ENCODE data around the gene FAM120A.
"Not testable (repeated sequence)": the region's sequence is repeated elsewhere in the genome, so short reads cannot be mapped to it uniquely, and the experiment has no call there.

Gene FAM120A

GRCh38 chr9:93431539-93432105 is 19.9 kb upstream of the FAM120A start:
- Histone ChIP-seq H3K9me3 (ENCODE audit: control insufficient read depth, insufficient read depth, low read length) (no peaks in the 10 kb centered on the region), H3K4me1 (ENCODE audit: control insufficient read depth, insufficient read depth, low read length) (peaks cover 6% of the 10 kb centered on the region; the same call in 1 of the 2 replicates), H3K27me3 (ENCODE audit: control insufficient read depth, insufficient read depth, low read length) (no peaks in the 10 kb centered on the region), H3K36me3 (ENCODE audit: control insufficient read depth, insufficient read depth, low read length) (no peaks in the 10 kb centered on the region), H3K9ac (ENCODE audit: low read depth, low read length) (no peak overlapping the region), H3K27ac (ENCODE audit: low read depth, low read length) (no peak overlapping the region), H3K4me3 (ENCODE audit: low read depth, low read length) (no peak overlapping the region)

GRCh38 chr9:93432964-93433363 is 18.5 kb upstream of the FAM120A start:
- H3K9ac ChIP-seq (ENCODE audit: low read depth, low read length) = no peak overlapping the region

GRCh38 chr9:93434056-93434455 is 17.4 kb upstream of the FAM120A start:
- Histone ChIP-seq H3K27ac (ENCODE audit: low read depth, low read length) (no peak overlapping the region), H3K27me3 (ENCODE audit: control insufficient read depth, insufficient read depth, low read length) (no peaks in the 10 kb centered on the region), H3K36me3 (ENCODE audit: control insufficient read depth, insufficient read depth, low read length) (no peaks in the 10 kb centered on the region), H3K4me1 (ENCODE audit: control insufficient read depth, insufficient read depth, low read length) (peaks cover 6% of the 10 kb centered on the region; the same call in 1 of the 2 replicates), H3K9ac (ENCODE audit: low read depth, low read length) (no peak overlapping the region), H3K4me3 (ENCODE audit: low read depth, low read length) (no peak overlapping the region), H3K9me3 (ENCODE audit: control insufficient read depth, insufficient read depth, low read length) (no peaks in the 10 kb centered on the region)

More at GRCh38 chr9:93432964-93433363, 18.5 kb upstream of the FAM120A start:
- no peak overlapping the region for H3K27ac ChIP-seq (ENCODE audit: low read depth, low read length)
- H3K4me1 ChIP-seq (ENCODE audit: control insufficient read depth, insufficient read depth, low read length) = peaks cover 6% of the 10 kb centered on the region; the same call in 1 of the 2 replicates
- H3K9me3 ChIP-seq (ENCODE audit: control insufficient read depth, insufficient read depth, low read length) = no peaks in the 10 kb centered on the region
- no peak overlapping the region for H3K4me3 ChIP-seq (ENCODE audit: low read depth, low read length)
- H3K27me3 ChIP-seq (ENCODE audit: control insufficient read depth, insufficient read depth, low read length) = no peaks in the 10 kb centered on the region
- no peaks in the 10 kb centered on the region for H3K36me3 ChIP-seq (ENCODE audit: control insufficient read depth, insufficient read depth, low read length)

- Histone ChIP-seq H3K27ac (ENCODE audit: low read depth, low read length) (no peak overlapping the region), H3K4me1 (ENCODE audit: control insufficient read depth, insufficient read depth, low read length) (peaks cover 6% of the 10 kb centered on the region; the same call in 1 of the 2 replicates), H3K36me3 (ENCODE audit: control insufficient read depth, insufficient read depth, low read length) (no peaks in the 10 kb centered on the region), H3K9ac (ENCODE audit: low read depth, low read length) (no peak overlapping the region), H3K4me3 (ENCODE audit: low read depth, low read length) (no peak overlapping the region), H3K27me3 (ENCODE audit: control insufficient read depth, insufficient read depth, low read length) (no peaks in the 10 kb centered on the region), H3K9me3 (ENCODE audit: control insufficient read depth, insufficient read depth, low read length) (no peaks in the 10 kb centered on the region)
Observed at GRCh38 chr9:93435386-93435785, 16.1 kb upstream of the FAM120A start.

- Histone ChIP-seq H3K27me3 (ENCODE audit: control insufficient read depth, insufficient read depth, low read length) (no peaks in the 10 kb centered on the region), H3K4me3 (ENCODE audit: low read depth, low read length) (no peak overlapping the region), H3K9me3 (ENCODE audit: control insufficient read depth, insufficient read depth, low read length) (no peaks in the 10 kb centered on the region), H3K27ac (ENCODE audit: low read depth, low read length) (no peak overlapping the region), H3K9ac (ENCODE audit: low read depth, low read length) (no peak overlapping the region), H3K4me1 (ENCODE audit: control insufficient read depth, insufficient read depth, low read length) (peaks cover 6% of the 10 kb centered on the region; the same call in 1 of the 2 replicates), H3K36me3 (ENCODE audit: control insufficient read depth, insufficient read depth, low read length) (no peaks in the 10 kb centered on the region)
Observed at GRCh38 chr9:93436218-93436617, 15.3 kb upstream of the FAM120A start.

- Histone ChIP-seq H3K9ac (ENCODE audit: low read depth, low read length) (no peak overlapping the region), H3K4me1 (ENCODE audit: control insufficient read depth, insufficient read depth, low read length) (peaks cover 6% of the 10 kb centered on the region; the same call in 1 of the 2 replicates)
Observed at GRCh38 chr9:93436655-93437407, 14.7 kb upstream of the FAM120A start.

GRCh38 chr9:93437996-93438395 is 13.5 kb upstream of the FAM120A start:
- Histone ChIP-seq H3K4me3 (ENCODE audit: low read depth, low read length) (no peak overlapping the region), H3K27ac (ENCODE audit: low read depth, low read length) (no peak overlapping the region), H3K9ac (ENCODE audit: low read depth, low read length) (no peak overlapping the region), H3K27me3 (ENCODE audit: control insufficient read depth, insufficient read depth, low read length) (no peaks in the 10 kb centered on the region), H3K36me3 (ENCODE audit: control insufficient read depth, insufficient read depth, low read length) (no peaks in the 10 kb centered on the region), H3K4me1 (ENCODE audit: control insufficient read depth, insufficient read depth, low read length) (peaks cover 6% of the 10 kb centered on the region; the same call in 1 of the 2 replicates), H3K9me3 (ENCODE audit: control insufficient read depth, insufficient read depth, low read length) (no peaks in the 10 kb centered on the region)

More at GRCh38 chr9:93436655-93437407, 14.7 kb upstream of the FAM120A start:
- Histone ChIP-seq H3K9me3 (ENCODE audit: control insufficient read depth, insufficient read depth, low read length) (no peaks in the 10 kb centered on the region), H3K36me3 (ENCODE audit: control insufficient read depth, insufficient read depth, low read length) (no peaks in the 10 kb centered on the region), H3K27me3 (ENCODE audit: control insufficient read depth, insufficient read depth, low read length) (no peaks in the 10 kb centered on the region), H3K27ac (ENCODE audit: low read depth, low read length) (no peak overlapping the region), H3K4me3 (ENCODE audit: low read depth, low read length) (no peak overlapping the region)

- H3K27me3 ChIP-seq (ENCODE audit: control insufficient read depth, insufficient read depth, low read length); H3K4me3 ChIP-seq (ENCODE audit: low read depth, low read length); H3K9ac ChIP-seq (ENCODE audit: low read depth, low read length); H3K4me1 ChIP-seq (ENCODE audit: control insufficient read depth, insufficient read depth, low read length); H3K27ac ChIP-seq (ENCODE audit: low read depth, low read length); H3K9me3 ChIP-seq (ENCODE audit: control insufficient read depth, insufficient read depth, low read length); H3K36me3 ChIP-seq (ENCODE audit: control insufficient read depth, insufficient read depth, low read length): not testable (repeated sequence)
Observed at GRCh38 chr9:93439301-93439700, 12.2 kb upstream of the FAM120A start.

GRCh38 chr9:93440896-93441580 is 10.4 kb upstream of the FAM120A start:
- no peaks in the 10 kb centered on the region for H3K4me1 ChIP-seq (ENCODE audit: control insufficient read depth, insufficient read depth, low read length)
- peaks cover 5% of the 10 kb centered on the region; the same call in 1 of the 2 replicates for H3K36me3 ChIP-seq (ENCODE audit: control insufficient read depth, insufficient read depth, low read length)
- no peaks in the 10 kb centered on the region for H3K27me3 ChIP-seq (ENCODE audit: control insufficient read depth, insufficient read depth, low read length)
- H3K9ac ChIP-seq (ENCODE audit: low read depth, low read length) = no peak overlapping the region
- H3K27ac ChIP-seq (ENCODE audit: low read depth, low read length) = no peak overlapping the region
- H3K9me3 ChIP-seq (ENCODE audit: control insufficient read depth, insufficient read depth, low read length) = no peaks in the 10 kb centered on the region
- no peak overlapping the region for H3K4me3 ChIP-seq (ENCODE audit: low read depth, low read length)

- Histone ChIP-seq H3K9me3 (ENCODE audit: control insufficient read depth, insufficient read depth, low read length) (no peaks in the 10 kb centered on the region), H3K4me1 (ENCODE audit: control insufficient read depth, insufficient read depth, low read length) (no peaks in the 10 kb centered on the region), H3K4me3 (ENCODE audit: low read depth, low read length) (no peak overlapping the region), H3K9ac (ENCODE audit: low read depth, low read length) (no peak overlapping the region), H3K27ac (ENCODE audit: low read depth, low read length) (no peak overlapping the region), H3K27me3 (ENCODE audit: control insufficient read depth, insufficient read depth, low read length) (no peaks in the 10 kb centered on the region), H3K36me3 (ENCODE audit: control insufficient read depth, insufficient read depth, low read length) (peaks cover 41% of the 10 kb centered on the region)
Observed at GRCh38 chr9:93446073-93446472, 5.4 kb upstream of the FAM120A start.

- Histone ChIP-seq H3K27me3 (ENCODE audit: control insufficient read depth, insufficient read depth, low read length) (no peaks in the 10 kb centered on the region), H3K9me3 (ENCODE audit: control insufficient read depth, insufficient read depth, low read length) (no peaks in the 10 kb centered on the region), H3K4me1 (ENCODE audit: control insufficient read depth, insufficient read depth, low read length) (no peaks in the 10 kb centered on the region), H3K9ac (ENCODE audit: low read depth, low read length) (no peak overlapping the region), H3K4me3 (ENCODE audit: low read depth, low read length) (no peak overlapping the region), H3K27ac (ENCODE audit: low read depth, low read length) (no peak overlapping the region), H3K36me3 (ENCODE audit: control insufficient read depth, insufficient read depth, low read length) (peaks cover 41% of the 10 kb centered on the region)
Observed at GRCh38 chr9:93447655-93448054, 3.8 kb upstream of the FAM120A start.

Measured in HUES48 (cell line).